Mammary epithelial cell (primary cell): ENCODE measurements around the gene SRGAP2B.
"Not testable (repeated sequence)": the region's sequence is repeated elsewhere in the genome, so short reads cannot be mapped to it uniquely, and the experiment has no call there.

Experiments used
- EZH2 ChIP-seq: IDR thresholded peaks from 2 replicates; pipeline ENCODE4 v1.6.1; 2012; ENCODE audit warnings: low read length, inconsistent platforms, borderline replicate concordance
- TF ChIP-seq, protein P1 (sequence below), 2 donors: IDR thresholded peaks in 1 of 2; conservative IDR thresholded peaks in 1 of 2; 2 replicates each; pipeline ENCODE4 v1.5.1; 2011 to 2012; ENCODE audit warnings: inconsistent platforms in 2 of 2, low read length in 2 of 2, mild to moderate bottlenecking in 2 of 2, control low read depth in 1 of 2, low read depth in 1 of 2; ENCODE audit not compliant: insufficient read depth in 1 of 2; ENCODE audit errors: extremely low read depth in 1 of 2

GRCh38 chr1:145115587-145116493 lies 20.7 kb upstream of the SRGAP2B start:
- TF ChIP-seq, protein P1, sequence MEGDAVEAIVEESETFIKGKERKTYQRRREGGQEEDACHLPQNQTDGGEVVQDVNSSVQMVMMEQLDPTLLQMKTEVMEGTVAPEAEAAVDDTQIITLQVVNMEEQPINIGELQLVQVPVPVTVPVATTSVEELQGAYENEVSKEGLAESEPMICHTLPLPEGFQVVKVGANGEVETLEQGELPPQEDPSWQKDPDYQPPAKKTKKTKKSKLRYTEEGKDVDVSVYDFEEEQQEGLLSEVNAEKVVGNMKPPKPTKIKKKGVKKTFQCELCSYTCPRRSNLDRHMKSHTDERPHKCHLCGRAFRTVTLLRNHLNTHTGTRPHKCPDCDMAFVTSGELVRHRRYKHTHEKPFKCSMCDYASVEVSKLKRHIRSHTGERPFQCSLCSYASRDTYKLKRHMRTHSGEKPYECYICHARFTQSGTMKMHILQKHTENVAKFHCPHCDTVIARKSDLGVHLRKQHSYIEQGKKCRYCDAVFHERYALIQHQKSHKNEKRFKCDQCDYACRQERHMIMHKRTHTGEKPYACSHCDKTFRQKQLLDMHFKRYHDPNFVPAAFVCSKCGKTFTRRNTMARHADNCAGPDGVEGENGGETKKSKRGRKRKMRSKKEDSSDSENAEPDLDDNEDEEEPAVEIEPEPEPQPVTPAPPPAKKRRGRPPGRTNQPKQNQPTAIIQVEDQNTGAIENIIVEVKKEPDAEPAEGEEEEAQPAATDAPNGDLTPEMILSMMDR (conservative IDR thresholded peaks at IDR 0.05 in 1 of 2, IDR thresholded peaks at IDR 0.05 in 1 of 2; ENCODE audit: extremely low read depth in 1 of 2, insufficient read depth in 1 of 2, low read depth in 1 of 2, low read length in 2 of 2), result not testable (repeated sequence)
- not testable (repeated sequence) for TF ChIP-seq EZH2
